Measurements from ENCODE around the gene LIPH.
"Not testable (repeated sequence)": the region's sequence is repeated elsewhere in the genome, so short reads cannot be mapped to it uniquely, and the experiment has no call there.

LIPH gene

GRCh38 chr3:185560676-185561075 lies 8.3 kb upstream of the LIPH start:
- Mint-ChIP-seq H3K36me3 (ENCODE audit: low read depth) (no peaks in the 10 kb centered on the region), H3K27me3 (ENCODE audit: low read depth) (no peaks in the 10 kb centered on the region), H3K4me1 (ENCODE audit: low read depth) (peaks cover 9% of the 10 kb centered on the region), H3K4me3 (no peak overlapping the region), H3K27ac (no peak overlapping the region), H3K9me3 (no peaks in the 10 kb centered on the region)
- no peak for DNase-seq (ENCODE audit: low spot score)

GRCh38 chr3:185559706-185560090 lies 7.3 kb upstream of the LIPH start:
- Mint-ChIP-seq H3K9me3 (no peaks in the 10 kb centered on the region), H3K4me1 (ENCODE audit: low read depth) (peaks cover 9% of the 10 kb centered on the region), H3K4me3 (no peak overlapping the region), H3K27ac (no peak overlapping the region), H3K36me3 (ENCODE audit: low read depth) (no peaks in the 10 kb centered on the region), H3K27me3 (ENCODE audit: low read depth) (no peaks in the 10 kb centered on the region)
- DNase-seq (ENCODE audit: low spot score): no peak

DNA sequence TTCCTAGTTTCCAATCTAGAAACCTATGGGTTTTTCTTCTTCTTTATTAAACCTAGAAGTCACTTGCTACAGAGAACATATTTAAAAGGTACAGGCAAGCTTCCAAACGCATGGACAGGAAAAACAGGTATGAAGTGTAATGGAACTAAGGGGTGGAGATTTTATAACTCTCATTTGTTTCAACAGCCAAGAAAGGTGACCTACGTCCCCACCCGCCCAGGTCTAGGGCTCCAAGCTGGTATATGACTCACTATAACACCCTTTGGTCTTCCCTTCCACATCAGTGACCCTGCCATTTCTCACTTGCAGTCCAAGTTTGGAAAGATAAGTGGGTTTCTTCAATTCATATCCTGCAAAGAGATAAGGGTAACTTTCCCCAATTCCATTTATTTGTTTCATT lies 6.0 kb upstream of the LIPH start:
- H3K4me3 Mint-ChIP-seq: no peak overlapping the region
- peaks cover 9% of the 10 kb centered on the region for H3K4me1 Mint-ChIP-seq (ENCODE audit: low read depth)
- H3K27me3 Mint-ChIP-seq (ENCODE audit: low read depth): no peaks in the 10 kb centered on the region
- no peak for DNase-seq (ENCODE audit: low spot score)
- H3K27ac Mint-ChIP-seq: no peak overlapping the region
- H3K9me3 Mint-ChIP-seq: no peaks in the 10 kb centered on the region
- no peaks in the 10 kb centered on the region for H3K36me3 Mint-ChIP-seq (ENCODE audit: low read depth)

DNA sequence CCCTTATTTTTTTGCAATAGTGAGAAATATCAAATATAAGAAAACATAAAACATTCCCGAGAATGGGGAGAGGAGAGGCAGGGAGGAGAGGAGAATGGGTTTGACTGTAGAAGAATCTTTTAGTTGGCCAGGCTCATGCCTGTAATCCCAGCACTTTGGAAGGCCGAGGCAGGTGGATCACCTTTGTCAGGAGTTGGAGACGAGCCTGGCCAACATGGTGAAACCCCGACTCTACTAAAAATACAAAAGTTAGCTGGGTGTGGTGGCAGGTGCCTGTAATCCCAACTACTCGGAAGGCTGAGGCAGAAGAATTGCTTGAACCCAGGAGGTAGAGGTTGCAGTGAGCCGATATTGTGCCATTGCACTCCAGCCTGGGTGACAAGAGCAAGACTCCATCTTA lies 4.3 kb upstream of the LIPH start:
- H3K9me3 Mint-ChIP-seq; H3K27me3 Mint-ChIP-seq (ENCODE audit: low read depth): not testable (repeated sequence)

GRCh38 chr3:185555860-185556347 lies 3.5 kb upstream of the LIPH start:
- H3K4me1 Mint-ChIP-seq (ENCODE audit: low read depth): peaks cover 8% of the 10 kb centered on the region
- no peak overlapping the region for H3K4me3 Mint-ChIP-seq
- H3K27me3 Mint-ChIP-seq (ENCODE audit: low read depth): no peaks in the 10 kb centered on the region
- no peaks in the 10 kb centered on the region for H3K9me3 Mint-ChIP-seq
- no peak overlapping the region for H3K27ac Mint-ChIP-seq
- no peaks in the 10 kb centered on the region for H3K36me3 Mint-ChIP-seq (ENCODE audit: low read depth)
- no peak for DNase-seq (ENCODE audit: low spot score)

More for the DNA sequence above, 4.3 kb upstream of the LIPH start:
- DNase-seq (ENCODE audit: low spot score); H3K36me3 Mint-ChIP-seq (ENCODE audit: low read depth); H3K4me3 Mint-ChIP-seq; H3K27ac Mint-ChIP-seq: not testable (repeated sequence)
- peaks cover 11% of the 10 kb centered on the region for H3K4me1 Mint-ChIP-seq (ENCODE audit: low read depth)

DNA sequence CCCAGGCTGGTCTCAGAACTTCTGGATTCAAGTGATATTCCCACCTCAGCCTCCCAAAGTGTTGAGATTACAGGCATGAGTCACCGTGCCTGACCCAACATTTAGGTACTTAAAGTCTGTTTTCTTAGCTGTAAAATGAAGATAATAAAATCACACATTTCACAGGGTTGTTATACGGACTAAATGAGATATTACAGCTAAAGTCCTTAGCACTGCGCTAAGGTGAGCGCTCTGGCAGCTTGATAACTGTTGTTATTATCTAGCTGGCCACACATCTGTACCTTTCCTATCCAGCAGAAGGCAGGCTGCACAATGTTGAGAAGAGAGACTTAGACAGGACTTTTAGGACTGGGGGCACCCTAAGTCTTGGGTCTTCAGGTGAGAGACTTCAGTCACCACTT lies 2.7 kb upstream of the LIPH start:
- Mint-ChIP-seq H3K27ac (no peak overlapping the region), H3K4me1 (ENCODE audit: low read depth) (peaks cover 8% of the 10 kb centered on the region), H3K27me3 (ENCODE audit: low read depth) (no peaks in the 10 kb centered on the region), H3K36me3 (ENCODE audit: low read depth) (no peaks in the 10 kb centered on the region), H3K4me3 (no peak overlapping the region), H3K9me3 (no peaks in the 10 kb centered on the region)
- no peak for DNase-seq (ENCODE audit: low spot score)

- no peak overlapping the region for H3K27ac Mint-ChIP-seq
- no peak for DNase-seq (ENCODE audit: low spot score)
- H3K4me1 Mint-ChIP-seq (ENCODE audit: low read depth): peaks cover 7% of the 10 kb centered on the region
- H3K27me3 Mint-ChIP-seq (ENCODE audit: low read depth): no peaks in the 10 kb centered on the region
- H3K9me3 Mint-ChIP-seq: no peaks in the 10 kb centered on the region
- H3K4me3 Mint-ChIP-seq: no peak overlapping the region
- no peaks in the 10 kb centered on the region for H3K36me3 Mint-ChIP-seq (ENCODE audit: low read depth)
These were observed 2.7 kb downstream of the LIPH start for GRCh38 chr3:185549651-185550111.

DNA sequence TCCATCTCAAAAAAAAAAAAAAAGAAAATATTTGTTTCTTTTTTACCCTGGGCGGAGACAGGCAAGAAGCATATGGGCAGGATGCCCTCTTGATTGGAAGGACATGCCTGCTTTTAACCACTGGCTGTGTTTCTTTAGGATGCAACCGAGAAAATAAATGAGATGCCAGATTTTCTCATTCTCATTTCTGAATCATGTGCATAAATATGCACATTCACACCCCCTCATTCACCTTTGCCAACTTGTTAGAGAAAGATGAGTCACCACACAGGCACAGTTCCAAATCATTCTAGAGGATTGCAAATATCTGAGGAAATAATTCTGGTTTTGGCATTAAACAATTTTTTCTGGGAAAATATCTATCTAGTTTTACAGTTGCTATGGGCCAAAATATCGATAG lies 3.3 kb downstream of the LIPH start:
- Mint-ChIP-seq H3K27ac (no peak overlapping the region), H3K36me3 (ENCODE audit: low read depth) (no peaks in the 10 kb centered on the region), H3K27me3 (ENCODE audit: low read depth) (no peaks in the 10 kb centered on the region), H3K9me3 (no peaks in the 10 kb centered on the region), H3K4me1 (ENCODE audit: low read depth) (peaks cover 7% of the 10 kb centered on the region), H3K4me3 (no peak overlapping the region)
- DNase-seq (ENCODE audit: low spot score): no peak

- DNase-seq (ENCODE audit: low spot score): no peak
- Mint-ChIP-seq H3K36me3 (ENCODE audit: low read depth) (peaks cover 3% of the 10 kb centered on the region), H3K9me3 (peaks cover 5% of the 10 kb centered on the region), H3K4me3 (no peak overlapping the region), H3K4me1 (ENCODE audit: low read depth) (peaks cover 10% of the 10 kb centered on the region), H3K27me3 (ENCODE audit: low read depth) (peaks cover 1% of the 10 kb centered on the region), H3K27ac (no peak overlapping the region)
These were observed 11.7 kb downstream of the LIPH start for GRCh38 chr3:185540695-185541094.

- no peak overlapping the region for H3K4me3 Mint-ChIP-seq
- peaks cover 10% of the 10 kb centered on the region for H3K4me1 Mint-ChIP-seq (ENCODE audit: low read depth)
- peaks cover 3% of the 10 kb centered on the region for H3K36me3 Mint-ChIP-seq (ENCODE audit: low read depth)
- H3K27me3 Mint-ChIP-seq (ENCODE audit: low read depth): peaks cover 1% of the 10 kb centered on the region
- DNase-seq (ENCODE audit: low spot score): no peak
- peaks cover 5% of the 10 kb centered on the region for H3K9me3 Mint-ChIP-seq
- H3K27ac Mint-ChIP-seq: no peak overlapping the region
These were observed 12.5 kb downstream of the LIPH start for GRCh38 chr3:185539934-185540333.

GRCh38 chr3:185537369-185537970 lies 14.9 kb downstream of the LIPH start:
- peaks cover 9% of the 10 kb centered on the region for H3K4me1 Mint-ChIP-seq (ENCODE audit: low read depth)
- peaks cover 3% of the 10 kb centered on the region for H3K36me3 Mint-ChIP-seq (ENCODE audit: low read depth)
- DNase-seq (ENCODE audit: low spot score): peak; percentile 54
- peak overlapping the region; percentile 84 for H3K27ac Mint-ChIP-seq
- peaks cover 5% of the 10 kb centered on the region for H3K9me3 Mint-ChIP-seq
- H3K27me3 Mint-ChIP-seq (ENCODE audit: low read depth): peaks cover 1% of the 10 kb centered on the region
- peak overlapping the region; percentile 68 for H3K4me3 Mint-ChIP-seq

GRCh38 chr3:185534511-185534910 lies 17.9 kb downstream of the LIPH start:
- Mint-ChIP-seq H3K4me3 (no peak overlapping the region), H3K36me3 (ENCODE audit: low read depth) (peaks cover 3% of the 10 kb centered on the region), H3K27me3 (ENCODE audit: low read depth) (no peaks in the 10 kb centered on the region), H3K9me3 (peaks cover 5% of the 10 kb centered on the region), H3K4me1 (ENCODE audit: low read depth) (peaks cover 7% of the 10 kb centered on the region), H3K27ac (no peak overlapping the region)
- DNase-seq (ENCODE audit: low spot score): no peak

DNA sequence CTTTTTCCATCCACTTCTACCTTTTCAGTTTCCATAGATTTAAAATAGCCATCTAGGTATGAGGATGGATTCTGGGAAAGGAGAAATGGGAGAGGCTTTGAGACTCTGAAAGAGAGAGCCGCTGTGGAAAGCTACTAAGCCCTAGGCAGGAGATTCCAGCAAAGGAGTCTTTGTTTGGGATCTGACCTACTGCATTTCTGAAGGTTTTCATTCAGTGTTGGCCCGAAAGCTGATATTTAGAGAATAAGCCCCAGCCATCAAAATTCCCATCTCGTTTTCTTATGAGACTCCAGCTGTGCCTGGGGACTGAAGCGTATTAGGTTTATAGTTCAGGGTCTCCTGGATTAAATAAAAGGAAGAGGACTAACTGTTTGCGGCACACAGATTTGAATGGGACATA lies 19.5 kb downstream of the LIPH start:
- Mint-ChIP-seq H3K27ac (no peak overlapping the region), H3K27me3 (ENCODE audit: low read depth) (no peaks in the 10 kb centered on the region), H3K4me3 (no peak overlapping the region), H3K36me3 (ENCODE audit: low read depth) (peaks cover 3% of the 10 kb centered on the region), H3K9me3 (peaks cover 5% of the 10 kb centered on the region), H3K4me1 (ENCODE audit: low read depth) (peaks cover 7% of the 10 kb centered on the region)
- DNase-seq (ENCODE audit: low spot score): no peak

DNA sequence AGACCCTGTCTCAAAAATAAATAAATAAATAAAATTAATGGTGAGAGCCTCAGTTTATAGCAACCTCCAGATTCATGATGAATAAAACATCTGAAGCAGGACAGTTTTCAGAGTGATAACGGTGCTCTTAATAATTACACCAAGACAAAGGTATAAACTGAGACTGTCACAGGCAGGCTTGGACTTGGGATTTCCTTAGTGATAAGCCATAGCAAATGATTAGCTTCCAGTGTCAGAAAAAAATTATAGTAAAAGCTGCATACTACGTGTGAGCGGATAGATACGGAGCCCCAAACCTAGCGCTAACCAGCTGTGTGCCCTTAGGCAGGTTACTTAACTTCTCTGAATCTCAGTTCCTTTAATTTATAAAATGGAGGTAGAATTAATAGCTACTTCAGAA lies 21.5 kb downstream of the LIPH start:
- no peak for DNase-seq (ENCODE audit: low spot score)
- H3K27me3 Mint-ChIP-seq (ENCODE audit: low read depth): no peaks in the 10 kb centered on the region
- no peaks in the 10 kb centered on the region for H3K9me3 Mint-ChIP-seq
- no peaks in the 10 kb centered on the region for H3K4me1 Mint-ChIP-seq (ENCODE audit: low read depth)
- no peaks in the 10 kb centered on the region for H3K36me3 Mint-ChIP-seq (ENCODE audit: low read depth)
- H3K27ac Mint-ChIP-seq: no peak overlapping the region
- no peak overlapping the region for H3K4me3 Mint-ChIP-seq

- Mint-ChIP-seq H3K4me1 (ENCODE audit: low read depth) (no peaks in the 10 kb centered on the region), H3K36me3 (ENCODE audit: low read depth) (no peaks in the 10 kb centered on the region), H3K4me3 (no peak overlapping the region)
These were observed 23.9 kb downstream of the LIPH start for GRCh38 chr3:185528532-185528931.

More at GRCh38 chr3:185528532-185528931, 23.9 kb downstream of the LIPH start:
- H3K27me3 Mint-ChIP-seq (ENCODE audit: low read depth): peaks cover 2% of the 10 kb centered on the region
- DNase-seq (ENCODE audit: low spot score): no peak
- H3K9me3 Mint-ChIP-seq: no peaks in the 10 kb centered on the region
- no peak overlapping the region for H3K27ac Mint-ChIP-seq

All from T-helper 2 cell treated with Interferon-gamma antibody and Interleukin-4, amounts not matched to agents 5 μg/mL and 100 μg/mL, for 36 hours (primary cell).